Left ventricle myocardium inferior (tissue), 1 donor: ENCODE data around the gene BRAF. TPM values are rescaled to one million over a fixed set of nuclear protein-coding genes. Genes with fewer than 3 reads are reported as not detected.

ENCODE experiments used
- DNase-seq: peaks from one replicate; pipeline ENCODE4 v3.0.0-alpha.2; 2020
- H3K27ac ChIP-seq: fragments of 200-600 bp; replicated peaks from 2 replicates; pipeline ENCODE4 v1.8.0; 2021
- H3K27me3 ChIP-seq: fragments of 200-600 bp; 2 replicates; pipeline ENCODE4 v1.8.0; 2021; ENCODE audit warnings: low read depth
- H3K36me3 ChIP-seq: fragments of 200-600 bp; 2 replicates; pipeline ENCODE4 v1.8.0; 2021
- H3K4me1 ChIP-seq: fragments of 200-600 bp; 2 replicates; pipeline ENCODE4 v1.8.0; 2021
- H3K4me3 ChIP-seq: fragments of 200-600 bp; 2 replicates; pipeline ENCODE4 v1.8.0; 2021; ENCODE audit warnings: mild to moderate bottlenecking, moderate library complexity
- H3K9me3 ChIP-seq: fragments of 200-600 bp; replicated peaks from 2 replicates; pipeline ENCODE4 v1.8.0; 2021
- intact Hi-C: fragments of 100-400 bp; cut with micrococcal nuclease; formaldehyde crosslinking; loops from one replicate; pipeline ENCODE4 v1.11.0; 2022
- total RNA-seq: library from RNA; stranded (reverse); fragmentation: NEBNext Ultra II Directional; extraction: Animal tissue kit (Norgen Biotek cat#: 25700); gene quantifications from one replicate; pipeline ENCODE4 v1.2.1, GENCODE V29; 2021
- TF ChIP-seq, protein P1 (sequence below): fragments of 200-600 bp; IDR thresholded peaks from 2 replicates; pipeline ENCODE4 v1.8.0; 2021; ENCODE audit warnings: antibody characterized with exemption, mild to moderate bottlenecking, borderline replicate concordance
- donor health status: DM: no; HTN: yes; CAD: no; lungs with severe emphysema.

BRAF gene
- total RNA-seq, 1 donor from 2014 or later = 18.8 TPM

DNA sequence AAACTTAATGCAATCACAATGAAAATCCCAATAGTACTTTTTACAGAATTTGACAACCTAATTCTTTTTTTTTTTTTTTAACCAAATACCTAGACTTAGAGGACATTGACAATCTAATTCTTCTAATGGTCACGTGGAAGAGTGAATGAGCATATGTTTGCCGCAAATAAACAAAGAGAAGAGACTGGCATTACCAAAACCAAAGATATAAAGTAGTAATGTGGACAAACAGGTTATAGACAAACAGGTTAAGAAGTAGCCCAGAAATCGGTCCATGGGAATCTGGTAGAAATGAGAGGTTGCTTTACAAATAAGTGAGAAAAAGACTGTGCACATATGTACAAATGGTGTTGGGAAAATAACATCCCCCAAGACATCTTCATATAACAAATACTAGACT is 27.7 kb downstream of the BRAF start:
- Histone ChIP-seq H3K4me1 (peaks cover 44% of the 10 kb centered on the region), H3K4me3 (no peak overlapping the region), H3K27ac (no peak overlapping the region), H3K9me3 (no peaks in the 10 kb centered on the region), H3K36me3 (no peaks in the 10 kb centered on the region), H3K27me3 (no peaks in the 10 kb centered on the region)
- TF ChIP-seq, protein P1, sequence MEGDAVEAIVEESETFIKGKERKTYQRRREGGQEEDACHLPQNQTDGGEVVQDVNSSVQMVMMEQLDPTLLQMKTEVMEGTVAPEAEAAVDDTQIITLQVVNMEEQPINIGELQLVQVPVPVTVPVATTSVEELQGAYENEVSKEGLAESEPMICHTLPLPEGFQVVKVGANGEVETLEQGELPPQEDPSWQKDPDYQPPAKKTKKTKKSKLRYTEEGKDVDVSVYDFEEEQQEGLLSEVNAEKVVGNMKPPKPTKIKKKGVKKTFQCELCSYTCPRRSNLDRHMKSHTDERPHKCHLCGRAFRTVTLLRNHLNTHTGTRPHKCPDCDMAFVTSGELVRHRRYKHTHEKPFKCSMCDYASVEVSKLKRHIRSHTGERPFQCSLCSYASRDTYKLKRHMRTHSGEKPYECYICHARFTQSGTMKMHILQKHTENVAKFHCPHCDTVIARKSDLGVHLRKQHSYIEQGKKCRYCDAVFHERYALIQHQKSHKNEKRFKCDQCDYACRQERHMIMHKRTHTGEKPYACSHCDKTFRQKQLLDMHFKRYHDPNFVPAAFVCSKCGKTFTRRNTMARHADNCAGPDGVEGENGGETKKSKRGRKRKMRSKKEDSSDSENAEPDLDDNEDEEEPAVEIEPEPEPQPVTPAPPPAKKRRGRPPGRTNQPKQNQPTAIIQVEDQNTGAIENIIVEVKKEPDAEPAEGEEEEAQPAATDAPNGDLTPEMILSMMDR = no peak
- DNase-seq = no peak
- intact Hi-C loops = no loop called here

DNA sequence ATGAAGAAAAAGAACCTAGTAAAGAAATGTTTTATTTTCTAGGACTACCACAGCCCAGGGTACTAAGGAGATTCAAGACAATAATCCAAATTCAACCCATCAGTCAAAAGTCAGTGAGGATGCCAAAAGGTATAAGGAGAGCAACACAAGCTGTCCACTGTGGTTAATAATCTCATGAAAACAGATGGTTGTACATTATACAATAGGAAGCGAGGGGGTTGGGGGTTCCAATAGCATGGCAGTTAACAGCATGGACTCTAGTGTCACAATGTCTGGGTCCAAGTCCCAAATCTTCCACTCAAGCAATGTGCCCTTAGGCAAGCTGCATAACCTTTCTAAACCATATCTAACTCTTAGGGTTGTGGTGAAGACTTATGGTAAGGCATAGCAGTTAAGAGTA is 35.1 kb downstream of the BRAF start:
- Histone ChIP-seq H3K4me1 (peaks cover 64% of the 10 kb centered on the region), H3K27me3 (no peaks in the 10 kb centered on the region)
- TF ChIP-seq, protein P1 = no peak

DNA sequence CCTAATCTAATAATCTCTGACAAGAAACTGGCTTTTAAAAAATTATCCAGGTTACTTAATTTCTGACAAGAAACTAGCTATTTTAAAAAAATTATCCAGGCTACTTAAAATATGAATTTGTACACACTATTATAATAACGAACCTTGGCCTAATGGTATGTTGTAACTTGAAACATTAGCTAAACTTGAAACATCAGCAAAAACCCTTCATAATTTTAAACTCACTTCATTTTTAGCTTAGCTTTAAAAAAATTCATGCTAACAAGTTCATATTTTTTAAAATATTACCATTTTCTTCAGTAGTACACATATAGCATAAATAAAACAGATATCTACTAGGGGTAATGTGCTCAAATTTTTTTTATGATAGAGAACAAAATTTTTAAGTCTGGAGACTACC is 35.6 kb downstream of the BRAF start:
- Histone ChIP-seq H3K27ac (no peak overlapping the region), H3K4me3 (no peak overlapping the region), H3K4me1 (peaks cover 64% of the 10 kb centered on the region), H3K9me3 (no peaks in the 10 kb centered on the region), H3K36me3 (no peaks in the 10 kb centered on the region), H3K27me3 (no peaks in the 10 kb centered on the region)
- TF ChIP-seq, protein P1 = no peak
- intact Hi-C loops = no loop called here
- no peak for DNase-seq

More for the DNA sequence above, 35.1 kb downstream of the BRAF start:
- Histone ChIP-seq H3K27ac (no peak overlapping the region), H3K36me3 (no peaks in the 10 kb centered on the region), H3K4me3 (no peak overlapping the region), H3K9me3 (no peaks in the 10 kb centered on the region)
- no peak for DNase-seq
- intact Hi-C loops = no loop called here

DNA sequence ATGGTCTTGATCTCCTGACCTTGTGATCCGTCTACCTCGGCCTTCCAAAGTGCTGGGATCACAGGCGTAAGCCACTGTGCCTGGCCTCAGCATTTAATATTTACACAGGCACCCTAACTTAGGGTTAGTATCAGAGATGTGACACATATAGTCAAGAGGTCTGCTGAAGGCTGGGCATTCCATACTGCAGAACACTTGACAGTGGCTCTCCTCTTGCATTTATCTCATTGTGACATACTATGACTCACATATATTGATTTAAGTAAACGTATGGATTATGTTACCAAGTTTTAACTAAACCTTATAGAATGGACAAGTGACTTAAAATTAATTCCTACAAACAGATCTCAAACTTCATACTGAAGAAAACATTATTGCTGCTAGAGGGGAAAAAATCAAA is 36.6 kb downstream of the BRAF start:
- intact Hi-C loops = no loop called here
- no peaks in the 10 kb centered on the region for H3K9me3 ChIP-seq

GRCh38 chr7:140885735-140886334 is 38.9 kb downstream of the BRAF start:
- intact Hi-C loops = no loop called here
- Histone ChIP-seq H3K36me3 (no peaks in the 10 kb centered on the region), H3K27ac (no peak overlapping the region), H3K4me1 (peaks cover 58% of the 10 kb centered on the region), H3K9me3 (no peaks in the 10 kb centered on the region), H3K27me3 (no peaks in the 10 kb centered on the region), H3K4me3 (no peak overlapping the region)
- TF ChIP-seq, protein P1 = no peak
- DNase-seq = no peak

More for the DNA sequence above, 36.6 kb downstream of the BRAF start:
- Histone ChIP-seq H3K4me3 (no peak overlapping the region), H3K27ac (no peak overlapping the region), H3K4me1 (peaks cover 69% of the 10 kb centered on the region), H3K36me3 (no peaks in the 10 kb centered on the region), H3K27me3 (no peaks in the 10 kb centered on the region)
- no peak for DNase-seq
- TF ChIP-seq, protein P1 = no peak
